RPMI8226 (cell line): ENCODE results near the gene RALGAPA2.

Source experiments
- DNase-seq: peaks from one replicate; pipeline ENCODE4 v3.0.0-alpha.2; 2015

The RALGAPA2 gene

GRCh38 chr20:20528861-20529260 is 183.6 kb downstream of the RALGAPA2 start:
- no peak for DNase-seq

DNA sequence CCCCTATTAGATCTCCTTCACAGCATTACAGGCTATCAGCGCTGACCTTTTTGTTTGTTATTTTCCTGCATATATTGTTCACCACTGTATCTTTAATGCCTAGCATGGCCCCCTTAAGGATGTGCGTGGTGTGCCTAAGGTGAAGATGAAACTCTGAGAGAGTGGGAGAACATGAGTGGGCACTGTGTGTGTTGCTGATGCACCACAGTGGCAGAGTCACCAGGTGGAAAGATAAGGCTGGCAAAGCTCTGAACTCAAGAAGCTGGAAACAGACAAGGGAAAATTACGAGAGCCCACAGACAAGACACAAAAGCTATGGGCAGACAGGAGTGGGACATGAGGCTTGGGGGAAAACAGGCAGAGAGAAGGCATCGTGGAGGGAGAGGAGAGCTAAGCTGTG is 184.8 kb downstream of the RALGAPA2 start:
- no peak for DNase-seq

DNA sequence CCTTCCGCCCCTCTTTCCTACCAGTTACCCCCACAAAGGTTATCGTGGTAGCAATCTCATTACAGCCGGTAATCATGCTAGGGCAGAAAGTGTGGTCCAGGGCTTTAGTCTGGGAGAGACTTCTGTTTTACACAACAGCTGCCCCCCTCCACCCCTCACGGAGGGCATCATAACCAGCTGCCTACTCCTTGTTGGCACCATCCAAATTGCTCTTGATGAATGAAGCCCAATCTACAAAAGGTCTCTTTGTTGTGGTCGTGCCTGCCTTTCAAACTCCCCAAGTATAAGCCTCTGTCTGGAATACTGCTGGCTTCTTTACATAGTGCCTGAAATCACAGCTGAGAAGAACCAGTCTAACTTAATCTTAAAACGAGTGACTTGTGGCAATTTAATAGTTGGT is 186.7 kb downstream of the RALGAPA2 start:
- no peak for DNase-seq

DNA sequence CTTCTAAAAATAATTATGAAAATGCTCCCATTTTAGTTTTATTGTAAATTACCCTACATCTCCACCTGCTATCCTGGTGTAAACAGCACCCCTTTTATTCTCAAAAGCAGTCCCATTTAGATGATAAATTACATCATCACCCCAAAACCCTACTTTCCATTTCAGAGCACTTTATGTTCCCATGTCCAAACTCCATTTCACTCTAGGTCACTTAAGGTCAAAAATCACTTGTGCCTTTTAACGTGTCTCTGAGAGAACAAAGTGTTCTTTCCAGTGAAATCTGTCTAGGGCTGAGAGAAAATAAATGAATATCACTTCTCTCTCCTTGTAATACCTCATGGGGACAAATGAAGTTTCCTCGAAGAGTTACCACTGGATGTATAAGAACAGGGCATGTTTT is 187.2 kb downstream of the RALGAPA2 start:
- no peak for DNase-seq

GRCh38 chr20:20524756-20525155 is 187.7 kb downstream of the RALGAPA2 start:
- no peak for DNase-seq

GRCh38 chr20:20521736-20522135 is 190.7 kb downstream of the RALGAPA2 start:
- DNase-seq: no peak

DNA sequence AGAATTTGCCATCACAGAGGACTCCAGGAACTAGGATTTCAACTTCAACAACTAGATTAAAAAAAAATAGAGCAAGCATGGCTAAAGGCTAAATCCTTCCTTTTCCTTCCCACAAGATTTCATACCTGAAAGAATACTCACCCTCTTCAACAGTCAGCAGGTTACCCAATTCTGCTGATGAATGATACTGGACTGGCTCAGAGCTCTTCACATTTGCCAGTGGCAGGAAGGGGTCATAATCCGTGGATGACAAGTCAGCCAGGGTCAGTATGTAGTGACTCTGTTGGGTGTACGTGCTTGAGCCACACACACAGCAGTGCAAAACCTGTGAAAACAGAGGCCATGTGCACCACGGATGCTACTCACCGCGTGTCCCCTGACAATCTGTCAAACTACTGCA is 191.7 kb downstream of the RALGAPA2 start:
- no peak for DNase-seq

GRCh38 chr20:20519269-20519668 is 193.2 kb downstream of the RALGAPA2 start:
- DNase-seq: no peak

- DNase-seq: no peak
Observed at GRCh38 chr20:20518263-20518662, 194.2 kb downstream of the RALGAPA2 start.

DNA sequence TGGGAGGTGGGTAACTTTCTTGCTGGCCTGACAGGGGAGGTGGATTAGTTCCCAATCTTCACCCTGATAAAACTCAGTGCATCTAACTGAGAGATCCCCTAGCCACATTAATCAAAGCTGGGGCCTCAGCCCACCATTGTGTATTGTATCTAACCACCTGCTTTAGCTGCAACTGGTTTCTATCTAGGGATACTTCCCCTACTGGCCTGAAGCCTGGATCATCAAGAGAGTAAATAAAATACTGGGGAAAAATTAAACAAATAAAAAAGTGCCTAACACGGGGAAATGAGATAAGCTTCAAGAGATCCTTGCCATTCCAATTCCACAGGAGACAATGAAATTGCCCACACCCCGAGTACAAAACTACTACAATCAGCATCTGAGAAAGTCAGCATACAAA is 195.1 kb downstream of the RALGAPA2 start:
- DNase-seq: no peak

- no peak for DNase-seq
Observed at GRCh38 chr20:20513720-20514119, 198.7 kb downstream of the RALGAPA2 start.

DNA sequence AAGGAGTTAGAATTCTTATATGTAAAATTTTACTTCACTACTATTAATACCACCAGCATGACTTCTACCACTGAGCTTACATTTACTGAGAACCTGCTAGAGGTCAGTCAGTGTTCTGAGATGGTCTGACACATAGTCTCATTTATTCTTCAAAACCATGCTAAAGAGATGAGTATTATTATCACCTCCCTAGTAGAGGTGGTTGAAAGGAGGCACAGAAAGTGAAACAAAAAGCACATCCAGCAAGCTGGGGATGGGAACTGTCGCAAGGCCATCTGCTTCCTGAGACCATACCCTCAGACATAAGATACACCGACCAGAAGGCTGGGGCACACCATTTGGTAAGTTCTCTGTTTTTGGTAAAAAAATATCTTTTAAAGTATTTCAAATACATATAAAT is 206.9 kb downstream of the RALGAPA2 start:
- no peak for DNase-seq

DNA sequence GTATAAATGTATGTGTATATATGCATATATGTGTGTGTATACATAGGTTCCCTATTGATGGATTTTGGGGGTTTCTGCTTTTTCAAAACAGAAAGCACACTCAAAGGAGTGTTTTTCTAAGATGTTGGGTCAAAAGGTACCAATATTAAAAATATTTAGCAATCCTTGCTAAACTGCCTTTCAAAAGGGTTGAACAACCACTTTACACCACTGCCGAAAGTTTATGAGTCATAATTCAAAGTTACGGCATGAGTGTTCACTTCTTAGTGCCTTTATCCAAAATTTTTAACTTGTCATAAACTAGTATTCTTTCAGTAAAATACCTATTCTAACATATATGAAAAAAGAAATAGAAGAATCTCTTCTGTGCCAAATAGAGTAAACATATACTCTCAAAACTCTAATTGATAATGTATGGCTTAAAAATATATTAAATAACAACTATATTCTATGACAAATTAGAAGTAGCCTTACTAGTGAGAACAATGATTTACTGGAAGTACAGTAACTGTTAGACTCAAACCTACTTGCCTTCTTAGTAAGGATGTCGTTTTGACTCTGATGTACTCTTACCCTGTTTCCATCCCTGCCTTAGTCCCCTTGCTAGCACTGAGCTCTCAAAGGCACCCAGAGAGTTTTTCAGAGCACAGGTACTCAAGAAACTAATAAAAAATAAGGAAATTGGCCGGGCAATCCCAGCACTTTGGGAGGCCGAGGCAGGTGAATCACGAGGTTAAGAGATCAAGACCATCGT is 208.5 kb downstream of the RALGAPA2 start:
- DNase-seq: no peak

- no peak for DNase-seq
Observed at GRCh38 chr20:20501128-20501527, 211.3 kb downstream of the RALGAPA2 start.

DNA sequence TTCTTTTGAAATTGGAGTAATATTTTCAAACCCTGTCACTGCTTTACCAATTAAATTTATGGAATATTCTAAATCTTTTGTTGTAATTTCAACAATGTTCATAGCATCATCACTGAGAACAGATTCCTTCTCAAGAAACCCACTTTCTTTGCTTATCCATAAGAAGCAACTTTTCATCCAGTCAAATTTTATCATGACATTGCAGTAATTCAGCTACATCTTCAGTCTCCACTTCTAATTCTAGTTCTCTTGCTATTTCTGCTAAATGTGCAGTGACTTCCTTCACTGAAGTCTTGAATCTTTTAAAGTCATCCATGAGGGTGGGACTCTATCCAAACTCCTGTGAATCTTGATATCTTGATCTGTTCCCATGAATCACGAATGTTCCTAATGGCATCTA is 212.1 kb downstream of the RALGAPA2 start:
- no peak for DNase-seq

GRCh38 chr20:20499439-20499838 is 213.0 kb downstream of the RALGAPA2 start:
- no peak for DNase-seq

GRCh38 chr20:20498076-20498861 is 214.2 kb downstream of the RALGAPA2 start:
- no peak for DNase-seq

DNA sequence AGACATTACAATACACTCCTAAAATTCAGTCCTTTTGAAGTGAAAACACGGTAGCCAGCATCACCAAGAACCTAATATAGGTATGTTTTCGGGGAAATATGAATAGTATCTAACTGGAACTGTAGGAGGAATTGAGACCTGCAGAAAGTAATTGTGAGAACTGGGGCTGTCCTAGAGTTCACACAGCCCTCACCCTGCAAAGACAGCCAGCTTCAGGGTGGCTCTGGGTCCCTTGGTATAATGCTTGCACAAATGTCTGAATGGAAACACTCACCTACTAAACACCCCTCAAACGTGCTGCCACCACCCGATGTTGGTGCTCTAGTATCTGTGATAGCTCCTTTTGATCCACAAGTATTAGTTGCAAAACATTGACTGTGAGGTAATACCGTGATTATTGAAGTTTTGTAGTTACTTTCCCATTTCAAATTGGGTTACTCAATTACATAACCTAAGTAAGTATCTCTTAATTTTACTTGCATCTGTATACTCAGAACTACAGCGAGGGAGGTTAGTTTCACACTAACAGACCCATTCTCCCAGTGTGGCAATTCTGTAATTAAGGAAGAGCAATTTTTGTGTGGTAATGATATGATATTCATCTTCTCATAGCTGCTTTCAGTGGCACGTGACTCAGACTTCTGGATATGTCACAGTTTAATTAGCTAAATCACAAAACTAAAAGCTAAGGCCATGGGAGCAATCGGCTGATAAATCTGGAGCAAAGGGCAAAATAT is 215.0 kb downstream of the RALGAPA2 start:
- no peak for DNase-seq

- no peak for DNase-seq
Observed at GRCh38 chr20:20495729-20496503, 216.5 kb downstream of the RALGAPA2 start.

DNA sequence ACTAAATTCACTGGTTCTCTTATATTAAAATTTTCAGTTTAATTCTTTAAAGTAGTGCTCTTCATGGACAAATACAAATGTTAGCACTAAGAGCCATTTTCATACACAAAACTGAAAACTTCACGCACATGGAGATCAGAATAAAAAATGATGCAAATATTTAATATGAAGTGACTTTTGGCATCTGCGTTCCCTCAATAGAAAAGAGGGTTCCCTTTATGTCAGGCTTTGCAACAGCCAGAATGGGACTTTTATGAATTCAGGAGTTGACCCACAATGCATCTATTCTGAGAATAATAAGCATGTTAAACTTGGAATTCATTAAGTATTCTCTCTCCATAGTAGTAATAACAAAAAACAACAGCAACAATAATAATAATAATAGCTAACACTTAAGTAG is 218.7 kb downstream of the RALGAPA2 start:
- no peak for DNase-seq

GRCh38 chr20:20492521-20493332 is 219.7 kb downstream of the RALGAPA2 start:
- DNase-seq: no peak

- no peak for DNase-seq
Observed at GRCh38 chr20:20491784-20492264, 220.6 kb downstream of the RALGAPA2 start.
